Subcutaneous abdominal adipose tissue (tissue), 5 donors: ENCODE data around the gene HOXB7.

Source experiments
- H3K27ac ChIP-seq: one replicate; pipeline ENCODE4 v1.7.0; 2013; ENCODE audit warnings: low read depth, mild to moderate bottlenecking, inconsistent platforms, low read length, moderate library complexity
- H3K27me3 ChIP-seq, 5 donors: one replicate each; pipeline ENCODE4 v1.7.0; 2013; ENCODE audit warnings: low read length in 5 of 5, inconsistent platforms in 1 of 5; ENCODE audit not compliant: control insufficient read depth in 5 of 5, insufficient read depth in 4 of 5
- H3K36me3 ChIP-seq, 5 donors: one replicate each; pipeline ENCODE4 v1.7.0; 2013; ENCODE audit warnings: low read length in 5 of 5; ENCODE audit not compliant: control insufficient read depth in 5 of 5, insufficient read depth in 5 of 5
- H3K4me1 ChIP-seq, 5 donors: one replicate each; pipeline ENCODE4 v1.7.0; 2013; ENCODE audit warnings: low read length in 5 of 5, mild to moderate bottlenecking in 3 of 5, moderate library complexity in 1 of 5; ENCODE audit not compliant: control insufficient read depth in 5 of 5, insufficient read depth in 5 of 5
- H3K4me3 ChIP-seq, 5 donors: one replicate each; pipeline ENCODE4 v1.7.0; 2013; ENCODE audit warnings: low read length in 5 of 5, low read depth in 1 of 5
- H3K9ac ChIP-seq, 5 donors: one replicate each; pipeline ENCODE4 v1.7.0; 2013; ENCODE audit warnings: low read length in 5 of 5, mild to moderate bottlenecking in 4 of 5, moderate library complexity in 3 of 5
- H3K9me3 ChIP-seq, 5 donors: one replicate each; pipeline ENCODE4 v1.7.0; 2013; ENCODE audit warnings: low read length in 5 of 5; ENCODE audit not compliant: control insufficient read depth in 5 of 5
- donor health status: healthy.
- donor health status: healthy.
- donor health status: healthy.
- donor health status: healthy.
- donor health status: healthy.

Gene HOXB7

DNA sequence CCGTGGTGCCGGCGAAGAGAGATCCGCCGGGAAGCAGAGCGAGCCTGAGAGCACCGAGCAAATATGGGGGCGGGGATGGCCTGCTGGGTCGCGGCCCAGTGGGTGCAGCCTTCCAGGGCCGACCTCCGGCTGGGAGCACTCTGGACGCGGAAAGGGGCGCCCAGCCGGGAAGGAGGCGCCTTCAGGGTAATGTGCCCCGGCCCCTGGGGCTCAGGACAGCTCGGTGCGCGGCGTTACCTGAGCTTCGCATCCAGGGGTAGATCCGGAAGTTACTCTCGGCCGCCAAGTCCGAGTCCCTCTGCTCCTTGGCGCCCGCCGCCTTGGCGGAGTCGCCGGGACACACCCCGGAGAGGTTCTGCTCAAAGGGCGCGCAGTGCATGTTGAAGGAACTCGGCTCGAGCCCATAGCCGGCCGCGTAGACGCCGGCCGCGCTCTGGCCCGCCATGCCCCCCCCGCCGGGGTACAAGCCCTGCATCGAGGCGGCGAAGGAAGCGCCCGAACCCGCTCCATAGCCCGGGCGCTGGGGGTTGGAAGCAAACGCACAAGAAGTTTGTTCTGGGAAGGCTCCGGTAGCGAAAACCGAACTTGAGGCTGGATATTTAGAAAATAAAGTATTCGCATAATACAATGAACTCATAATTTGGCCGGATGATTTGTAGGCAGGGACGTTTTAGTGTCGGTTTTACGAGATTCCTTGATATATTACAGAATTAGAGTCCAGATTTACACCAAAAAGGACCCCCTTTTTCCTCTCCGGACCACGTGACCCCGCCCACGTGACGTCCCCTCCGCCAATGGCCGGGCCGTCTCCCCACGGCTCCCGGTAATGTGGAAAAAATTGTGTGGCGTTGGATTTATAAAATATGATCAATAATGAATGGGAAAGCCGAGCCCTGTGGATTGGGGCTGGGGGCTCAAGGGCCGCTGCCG, at the start of gene HOXB7:
TSS of gene HOXB7 (minus strand) at position 736 of the 930 bp plus-strand sequence. CDS start at position 637, 99 bp downstream.
- peak within 1 kb of the TSS; percentile 70 for H3K27ac ChIP-seq
- H3K4me3 ChIP-seq, result peak within 1 kb of the TSS; percentile 79 to 89 (median 85)
- H3K9me3 ChIP-seq, result no peaks in the 10 kb centered on the region
- H3K36me3 ChIP-seq, result peaks cover 0 to 4% (median 0%) of the 10 kb centered on the region in 5 donors
- peaks cover 0 to 53% (median 42%) of the 10 kb centered on the region in 5 donors for H3K4me1 ChIP-seq
- peak within 1 kb of the TSS; percentile 44 to 83 (median 79) for H3K9ac ChIP-seq
- peaks cover 0 to 7% (median 4%) of the 10 kb centered on the region in 5 donors for H3K27me3 ChIP-seq

DNA sequence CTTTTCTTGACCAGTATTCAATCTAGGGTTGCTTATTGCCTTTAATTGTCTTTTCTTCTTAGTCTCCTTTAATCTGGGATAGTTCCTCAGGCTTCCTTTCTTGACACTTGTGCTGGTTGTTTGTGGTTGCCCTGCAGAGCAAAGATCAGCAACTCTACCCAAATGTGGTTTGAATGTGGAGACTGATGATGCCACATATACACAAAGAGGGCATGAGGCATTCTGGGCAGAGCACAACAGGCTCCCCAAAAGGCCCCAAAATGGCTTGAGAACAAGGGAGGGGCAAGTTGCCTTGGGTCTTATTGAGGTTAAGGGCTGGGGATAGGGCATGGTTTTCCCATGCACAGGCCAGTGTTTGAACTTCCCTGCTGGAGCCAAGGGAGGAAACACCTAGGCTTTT, 45.1 kb upstream of the HOXB7 start:
- Histone ChIP-seq H3K4me3 (no peak overlapping the region), H3K9ac (no peak overlapping the region), H3K36me3 (no peaks in the 10 kb centered on the region), H3K9me3 (no peaks in the 10 kb centered on the region), H3K27me3 (peaks cover 0 to 5% (median 0%) of the 10 kb centered on the region in 5 donors), H3K27ac (no peak overlapping the region), H3K4me1 (no peaks in the 10 kb centered on the region)

DNA sequence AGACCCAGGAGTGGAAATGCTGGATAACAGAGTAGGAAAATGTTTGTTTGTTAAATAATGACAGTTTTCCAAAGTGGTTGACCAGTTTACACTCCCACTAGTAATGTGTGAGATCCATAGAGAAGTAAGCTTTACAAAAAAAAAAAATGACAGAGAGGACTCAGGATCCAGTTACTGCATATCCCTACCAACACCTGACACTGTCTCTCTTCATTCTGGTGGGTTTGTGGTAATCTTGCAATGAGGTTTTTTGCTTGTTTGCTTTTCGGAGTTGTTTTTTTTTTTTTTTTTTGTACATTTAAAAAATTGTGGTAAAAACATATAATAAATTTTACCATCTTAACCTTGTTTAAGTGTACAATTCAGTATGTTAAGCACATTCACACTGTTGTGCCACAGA, 38.9 kb upstream of the HOXB7 start:
- Histone ChIP-seq H3K4me3 (no peak overlapping the region), H3K27ac (no peak overlapping the region), H3K4me1 (peaks cover 0 to 18% (median 16%) of the 10 kb centered on the region in 5 donors), H3K36me3 (no peaks in the 10 kb centered on the region), H3K9ac (no peak overlapping the region), H3K9me3 (no peaks in the 10 kb centered on the region), H3K27me3 (peaks cover 23 to 40% (median 35%) of the 10 kb centered on the region in 5 donors)

DNA sequence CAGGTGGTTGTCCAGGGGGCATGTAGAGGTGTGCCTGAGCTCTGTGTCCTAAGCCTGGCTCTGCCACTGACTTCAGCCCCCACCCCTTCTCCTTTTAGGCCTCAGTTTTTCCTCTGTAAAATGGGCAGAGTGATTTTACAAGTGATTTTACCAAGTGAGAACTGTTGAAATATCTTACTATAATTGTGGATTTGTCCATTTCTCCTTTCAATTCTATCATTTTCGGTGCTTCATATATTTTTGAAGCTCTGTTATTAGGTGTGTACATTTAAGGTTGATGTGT, 37.1 kb upstream of the HOXB7 start:
- H3K9me3 ChIP-seq, result no peaks in the 10 kb centered on the region
- H3K4me1 ChIP-seq, result peaks cover 2 to 29% (median 18%) of the 10 kb centered on the region in 5 donors
- no peak overlapping the region for H3K9ac ChIP-seq
- H3K36me3 ChIP-seq, result no peaks in the 10 kb centered on the region
- no peak overlapping the region for H3K27ac ChIP-seq
- H3K4me3 ChIP-seq, result peak overlapping the region in 3 of 5 donors; percentile 54 to 71 (median 68)
- peaks cover 38 to 53% (median 46%) of the 10 kb centered on the region in 5 donors for H3K27me3 ChIP-seq

DNA sequence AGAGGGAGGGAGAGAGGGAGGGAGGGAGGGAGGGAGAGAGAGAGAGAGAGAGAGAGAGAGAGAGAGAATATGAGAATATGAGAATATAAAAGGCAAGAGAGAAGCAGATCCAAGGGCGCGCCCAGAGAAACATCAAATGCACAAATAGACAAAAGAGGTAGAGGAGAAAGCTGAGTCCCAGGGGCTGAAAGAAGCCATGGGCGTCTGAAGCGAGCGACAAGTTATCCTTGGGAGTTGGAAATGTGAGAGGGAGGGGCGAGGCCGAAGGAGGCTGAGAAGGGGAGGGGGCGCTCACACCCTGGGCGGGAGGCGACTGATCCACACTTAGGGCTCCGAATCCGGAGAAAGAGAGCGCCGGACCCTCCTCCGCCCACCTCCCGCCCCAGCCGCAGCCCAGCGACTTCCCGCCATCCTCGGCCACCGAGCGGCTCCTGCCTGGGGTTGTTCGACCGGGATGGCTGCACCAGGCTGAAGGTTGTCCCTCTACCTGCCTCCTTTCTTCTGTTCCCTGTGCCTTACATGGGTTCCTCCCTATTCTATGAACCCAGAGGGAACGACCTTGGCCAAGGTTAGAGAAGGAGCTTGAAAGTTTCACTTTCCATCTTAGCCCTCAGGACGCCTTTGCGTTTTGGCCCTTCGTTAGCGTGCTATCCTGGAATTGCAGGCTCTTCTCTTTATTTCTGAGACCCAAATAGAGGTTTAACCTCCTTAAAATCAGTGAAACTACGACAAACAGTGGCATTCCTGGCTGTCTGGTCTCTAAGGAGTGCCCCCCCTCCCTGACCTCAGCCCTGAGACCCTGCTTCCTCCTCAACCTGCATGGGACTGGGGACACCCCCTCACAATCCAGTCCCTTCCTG, 36.5 kb upstream of the HOXB7 start:
- H3K36me3 ChIP-seq, result no peaks in the 10 kb centered on the region
- no peaks in the 10 kb centered on the region for H3K9me3 ChIP-seq
- peak overlapping the region; percentile 48 to 71 (median 55) for H3K4me3 ChIP-seq
- H3K27ac ChIP-seq, result no peak overlapping the region
- H3K4me1 ChIP-seq, result peaks cover 2 to 34% (median 21%) of the 10 kb centered on the region in 5 donors
- peak overlapping the region in 3 of 5 donors; percentile 2 to 49 (median 4) for H3K9ac ChIP-seq
- H3K27me3 ChIP-seq, result peaks cover 44 to 59% (median 51%) of the 10 kb centered on the region in 5 donors

DNA sequence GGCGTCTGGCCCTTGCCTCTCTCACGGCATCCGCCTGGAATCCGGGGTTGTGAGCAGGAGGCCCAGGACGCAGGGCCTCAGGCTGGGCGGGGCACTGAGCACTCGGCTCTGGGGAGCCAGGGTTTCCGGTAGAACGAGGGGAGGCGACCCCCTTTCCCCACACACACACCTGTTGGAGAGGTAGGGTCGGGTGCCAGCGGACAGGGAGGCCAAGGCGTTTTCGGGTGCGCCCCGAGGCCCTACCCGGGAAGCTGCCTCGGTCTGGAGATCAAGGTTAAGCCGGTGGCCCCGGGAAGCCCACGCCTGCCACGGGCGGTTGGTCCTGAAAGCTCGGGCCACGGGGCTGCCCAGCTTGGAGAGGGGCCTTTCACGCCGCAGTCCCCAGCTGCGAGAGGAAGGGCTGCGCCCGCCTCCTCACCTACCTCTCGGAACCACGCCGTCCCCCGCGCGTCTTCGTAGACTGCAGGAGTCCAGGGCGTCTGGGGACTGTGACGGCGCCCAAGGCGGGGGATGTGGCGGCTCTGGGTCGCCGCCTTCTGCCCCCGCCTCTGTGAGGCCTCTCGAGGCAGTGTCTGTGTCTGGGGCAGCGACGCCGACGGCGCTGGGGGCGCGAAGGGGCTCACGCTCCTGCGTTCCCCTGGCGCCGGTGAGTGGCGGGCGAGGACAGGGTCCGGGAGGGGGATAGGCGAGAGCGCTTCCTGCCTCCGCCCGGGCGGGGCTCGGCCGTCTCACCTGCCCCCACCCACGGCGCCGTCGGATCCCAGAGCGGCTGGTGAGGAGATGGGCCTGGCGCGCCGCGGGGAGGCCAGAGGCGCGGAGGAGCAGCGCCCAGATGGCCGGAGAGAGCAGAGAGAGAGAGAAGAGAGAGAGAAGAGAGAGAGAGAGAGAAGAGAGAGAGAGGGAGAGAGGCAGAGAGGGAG, 35.6 kb upstream of the HOXB7 start:
- Histone ChIP-seq H3K9ac (no peak overlapping the region), H3K9me3 (no peaks in the 10 kb centered on the region), H3K36me3 (no peaks in the 10 kb centered on the region), H3K4me1 (peaks cover 2 to 39% (median 25%) of the 10 kb centered on the region in 5 donors), H3K27me3 (peaks cover 52 to 68% (median 60%) of the 10 kb centered on the region in 5 donors), H3K27ac (no peak overlapping the region), H3K4me3 (peak overlapping the region in 2 of 5 donors; percentile 24 to 55)

DNA sequence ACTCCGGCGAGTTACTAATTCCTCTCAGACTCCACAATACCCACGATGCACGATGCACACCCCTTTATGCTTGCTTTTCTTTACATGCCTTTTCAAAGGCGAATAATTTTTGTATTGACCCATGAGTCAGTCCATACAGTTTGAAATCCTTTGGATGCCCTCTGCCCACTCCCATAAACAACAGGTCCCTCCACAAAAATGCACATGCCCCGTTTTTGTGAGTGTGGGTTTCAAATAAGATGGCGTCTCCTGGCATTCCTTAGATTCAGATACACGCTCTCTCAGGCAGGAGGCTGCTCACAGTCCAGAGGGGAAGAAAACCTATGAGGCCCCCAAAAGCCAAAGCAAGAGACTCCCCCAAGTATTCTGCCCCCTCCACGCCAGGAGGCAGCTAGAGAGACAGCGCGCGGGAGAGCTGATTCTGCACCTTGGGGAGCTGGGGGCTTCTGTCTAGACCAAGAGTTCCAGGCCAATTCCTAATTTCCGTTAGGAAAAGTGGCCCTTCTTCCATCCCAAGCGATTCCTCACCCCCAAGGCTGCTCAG, 34.9 kb upstream of the HOXB7 start:
- H3K4me3 ChIP-seq, result no peak overlapping the region
- peaks cover 2 to 39% (median 25%) of the 10 kb centered on the region in 5 donors for H3K4me1 ChIP-seq
- H3K36me3 ChIP-seq, result no peaks in the 10 kb centered on the region
- H3K9me3 ChIP-seq, result no peaks in the 10 kb centered on the region
- H3K27ac ChIP-seq, result no peak overlapping the region
- no peak overlapping the region for H3K9ac ChIP-seq
- peaks cover 59 to 75% (median 64%) of the 10 kb centered on the region in 5 donors for H3K27me3 ChIP-seq

DNA sequence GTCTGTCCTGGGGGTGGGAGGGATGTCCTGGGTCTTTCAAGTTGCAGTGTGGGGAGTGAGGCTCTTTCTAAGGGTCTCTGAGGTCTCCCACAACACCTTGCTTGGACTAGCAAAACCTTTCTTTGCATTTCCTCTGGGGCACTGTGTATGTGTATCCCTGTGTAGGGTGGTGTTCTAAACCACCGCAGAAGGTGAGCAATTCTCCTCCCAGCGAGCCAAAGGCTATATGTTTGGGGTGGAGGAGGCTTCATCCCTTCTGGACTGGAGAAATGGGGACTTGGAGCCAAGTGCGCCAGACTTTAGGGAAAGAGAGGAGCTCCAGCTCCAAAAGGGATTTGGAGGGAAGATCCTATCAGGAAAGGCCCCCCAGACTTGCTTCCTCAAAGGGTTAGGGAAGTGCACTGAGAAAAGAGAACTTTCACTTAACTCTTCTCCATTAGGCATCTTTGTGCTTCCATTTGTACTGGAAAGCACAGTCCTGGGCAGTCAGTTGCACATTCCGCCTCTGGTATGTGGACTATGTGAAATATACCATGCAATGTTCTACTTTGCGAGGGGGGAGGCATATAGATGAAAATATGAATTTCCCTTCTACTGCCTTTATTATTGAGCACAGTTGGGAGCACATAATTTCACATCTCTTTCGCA, 34.2 kb upstream of the HOXB7 start:
- H3K27ac ChIP-seq, result no peak overlapping the region
- H3K36me3 ChIP-seq, result no peaks in the 10 kb centered on the region
- H3K9ac ChIP-seq, result no peak overlapping the region
- peaks cover 2 to 39% (median 25%) of the 10 kb centered on the region in 5 donors for H3K4me1 ChIP-seq
- H3K4me3 ChIP-seq, result no peak overlapping the region
- no peaks in the 10 kb centered on the region for H3K9me3 ChIP-seq
- peaks cover 59 to 81% (median 66%) of the 10 kb centered on the region in 5 donors for H3K27me3 ChIP-seq

DNA sequence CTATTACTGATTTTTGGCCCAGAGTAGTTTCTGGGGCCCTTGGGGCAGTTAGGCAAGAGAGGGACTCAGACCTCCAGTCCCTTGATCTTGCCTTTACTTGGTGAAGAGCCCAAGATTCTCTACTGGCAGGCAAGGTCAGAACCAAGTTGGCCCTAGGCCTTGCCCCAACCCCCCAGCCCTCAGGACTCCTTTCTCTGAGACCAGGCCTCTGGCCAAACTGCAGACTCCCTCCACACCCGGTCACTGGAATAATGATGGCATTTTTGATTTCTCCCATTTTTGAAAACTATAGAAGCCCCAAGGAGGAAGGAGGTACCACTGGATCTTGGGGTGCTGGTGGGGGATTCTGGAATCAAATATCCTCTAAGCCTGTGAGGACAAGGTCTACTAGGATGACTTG, 33.3 kb upstream of the HOXB7 start:
- no peaks in the 10 kb centered on the region for H3K9me3 ChIP-seq
- no peaks in the 10 kb centered on the region for H3K36me3 ChIP-seq
- no peak overlapping the region for H3K4me3 ChIP-seq
- no peak overlapping the region for H3K27ac ChIP-seq
- no peak overlapping the region for H3K9ac ChIP-seq
- peaks cover 62 to 88% (median 68%) of the 10 kb centered on the region in 5 donors for H3K27me3 ChIP-seq
- H3K4me1 ChIP-seq, result peaks cover 2 to 39% (median 25%) of the 10 kb centered on the region in 5 donors
